ENCODE data around the gene CDH6. TPM values are rescaled to one million over a fixed set of nuclear protein-coding genes. Genes with fewer than 3 reads are reported as not detected.

Gene CDH6
- total RNA-seq, 2 experiments from 2014 or later, result not detected

DNA sequence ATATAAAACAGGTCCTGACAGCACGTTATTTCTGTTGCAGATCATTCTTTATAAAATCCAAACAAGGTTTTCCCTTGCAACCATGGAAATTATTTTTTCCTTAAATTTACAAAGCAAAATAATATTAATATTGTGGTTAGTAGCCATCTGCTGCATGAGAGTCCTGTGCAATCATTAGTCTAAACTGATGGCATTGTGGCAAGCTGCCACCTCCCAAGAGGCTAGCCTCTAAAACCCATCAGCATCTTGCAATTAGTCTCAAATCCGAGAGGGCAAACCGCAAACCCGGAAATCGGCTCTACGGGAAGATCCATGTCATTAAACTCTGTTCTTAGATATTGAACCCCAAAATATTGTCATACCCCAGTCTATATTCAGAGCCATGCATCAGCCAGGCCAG is 11.3 kb upstream of the CDH6 start:
- Mint-ChIP-seq H3K4me1 (no peaks in the 10 kb centered on the region), H3K4me3 (no peak overlapping the region), H3K9me3 (no peaks in the 10 kb centered on the region), H3K36me3 (ENCODE audit: low read depth) (no peaks in the 10 kb centered on the region), H3K27ac (no peak overlapping the region), H3K27me3 (peaks cover 1% of the 10 kb centered on the region)
- ChIA-PET POLR2A (no interaction called here), CTCF (no interaction called here)
- DNase-seq, result no peak

DNA sequence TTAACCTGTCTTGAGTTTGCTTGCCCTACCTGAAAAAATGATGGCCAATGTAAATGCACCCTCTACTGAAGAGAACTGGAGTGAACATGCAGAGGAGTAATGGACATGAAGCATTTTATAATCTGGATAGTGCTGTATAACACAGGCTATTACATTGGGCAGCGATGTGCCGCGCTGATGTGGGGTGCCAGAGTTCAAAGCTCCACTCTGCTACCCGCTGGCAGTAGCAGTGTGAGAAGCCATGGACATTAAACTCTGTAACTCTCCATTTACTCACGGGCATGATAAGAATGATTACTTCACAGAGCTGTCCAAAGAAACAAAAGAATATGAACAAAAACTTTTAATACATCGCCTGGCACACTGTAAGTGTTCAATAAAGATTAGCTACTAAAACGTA is 7.5 kb upstream of the CDH6 start:
- no peaks in the 10 kb centered on the region for H3K4me1 Mint-ChIP-seq
- no peak for DNase-seq
- ChIA-PET POLR2A (no interaction called here), CTCF (no interaction called here)
- H3K36me3 Mint-ChIP-seq (ENCODE audit: low read depth), result no peaks in the 10 kb centered on the region
- no peak overlapping the region for H3K27ac Mint-ChIP-seq
- H3K9me3 Mint-ChIP-seq, result no peaks in the 10 kb centered on the region
- peaks cover 2% of the 10 kb centered on the region for H3K27me3 Mint-ChIP-seq
- H3K4me3 Mint-ChIP-seq, result no peak overlapping the region

DNA sequence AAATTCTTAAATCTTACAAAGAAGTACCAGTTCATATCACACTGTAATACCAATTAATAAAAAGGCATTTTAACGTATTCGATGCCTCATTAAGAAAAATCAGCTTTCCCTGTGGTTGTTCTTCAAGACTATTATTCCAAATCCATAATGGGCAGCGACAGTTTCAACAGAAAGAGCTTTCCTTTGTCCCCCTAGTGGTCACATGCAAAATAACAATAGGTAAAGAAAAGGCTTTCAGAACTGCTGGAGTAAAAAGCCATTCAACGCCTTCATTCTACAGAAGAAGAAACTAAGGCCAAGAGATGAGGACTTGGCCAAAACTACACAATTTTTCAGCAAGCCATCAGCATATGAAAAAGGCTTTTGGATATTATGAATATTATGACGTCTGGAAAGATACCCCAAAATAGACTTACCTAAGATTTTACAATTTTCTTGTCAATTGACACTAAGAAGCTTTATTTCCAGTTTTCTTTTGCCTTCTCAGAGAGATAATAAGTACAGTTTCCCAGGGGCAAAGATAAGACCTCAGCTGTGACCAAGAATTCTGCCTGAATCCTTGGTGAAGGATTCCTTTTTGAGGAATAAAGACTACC is 6.7 kb upstream of the CDH6 start:
- Mint-ChIP-seq H3K9me3 (no peaks in the 10 kb centered on the region), H3K36me3 (ENCODE audit: low read depth) (no peaks in the 10 kb centered on the region), H3K4me3 (no peak overlapping the region), H3K27me3 (peaks cover 3% of the 10 kb centered on the region), H3K4me1 (no peaks in the 10 kb centered on the region), H3K27ac (no peak overlapping the region)
- ChIA-PET POLR2A (no interaction called here), CTCF (no interaction called here)
- no peak for DNase-seq

DNA sequence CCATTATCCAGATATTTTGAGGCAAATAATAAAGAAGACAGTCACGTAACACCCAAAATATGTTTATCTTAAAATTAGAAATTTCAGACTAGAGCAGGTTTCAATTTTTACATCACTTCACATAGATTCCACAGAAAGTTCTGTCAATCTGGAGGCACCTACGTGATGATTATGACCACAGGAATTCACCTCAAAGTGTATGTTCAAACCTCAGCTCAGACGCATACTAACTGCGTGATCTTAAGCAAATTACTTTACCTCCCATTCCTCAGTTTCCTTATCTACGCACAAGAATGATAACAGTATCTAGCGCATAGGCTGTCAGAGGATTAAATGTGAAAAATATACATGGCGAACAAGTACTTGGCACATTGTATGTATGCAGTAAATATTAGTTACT is 5.9 kb upstream of the CDH6 start:
- ChIA-PET POLR2A (no interaction called here), CTCF (no interaction called here)
- H3K27me3 Mint-ChIP-seq, result peaks cover 11% of the 10 kb centered on the region
- H3K4me1 Mint-ChIP-seq, result no peaks in the 10 kb centered on the region
- H3K4me3 Mint-ChIP-seq, result no peak overlapping the region
- no peaks in the 10 kb centered on the region for H3K36me3 Mint-ChIP-seq (ENCODE audit: low read depth)
- no peak for DNase-seq
- H3K27ac Mint-ChIP-seq, result no peak overlapping the region
- no peaks in the 10 kb centered on the region for H3K9me3 Mint-ChIP-seq

DNA sequence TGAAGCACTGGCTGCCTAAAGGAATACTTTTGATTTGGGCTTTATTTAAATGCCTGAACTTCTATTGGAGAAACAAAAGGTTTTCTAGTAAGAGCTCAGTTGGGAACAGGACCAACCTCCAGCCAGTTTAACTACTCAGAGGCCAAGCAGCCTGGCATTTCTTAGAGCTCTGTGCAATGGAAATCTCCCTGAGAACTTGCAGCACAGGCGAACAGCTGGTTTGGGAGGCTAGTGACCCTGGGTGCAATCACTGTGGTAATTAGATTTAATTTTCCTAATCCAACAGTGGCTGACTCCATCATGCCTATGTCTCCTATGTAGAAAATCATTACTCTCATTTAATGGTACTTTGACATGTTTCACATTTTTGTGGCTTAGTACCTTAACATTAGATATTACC is 1.0 kb upstream of the CDH6 start:
- H3K27me3 Mint-ChIP-seq, result peaks cover 43% of the 10 kb centered on the region
- ChIA-PET CTCF (no interaction called here), POLR2A (no interaction called here)
- peaks cover 2% of the 10 kb centered on the region for H3K36me3 Mint-ChIP-seq (ENCODE audit: low read depth)
- peaks cover 3% of the 10 kb centered on the region for H3K4me1 Mint-ChIP-seq
- DNase-seq, result no peak
- H3K9me3 Mint-ChIP-seq, result no peaks in the 10 kb centered on the region
- no peak overlapping the region for H3K4me3 Mint-ChIP-seq
- no peak overlapping the region for H3K27ac Mint-ChIP-seq

DNA sequence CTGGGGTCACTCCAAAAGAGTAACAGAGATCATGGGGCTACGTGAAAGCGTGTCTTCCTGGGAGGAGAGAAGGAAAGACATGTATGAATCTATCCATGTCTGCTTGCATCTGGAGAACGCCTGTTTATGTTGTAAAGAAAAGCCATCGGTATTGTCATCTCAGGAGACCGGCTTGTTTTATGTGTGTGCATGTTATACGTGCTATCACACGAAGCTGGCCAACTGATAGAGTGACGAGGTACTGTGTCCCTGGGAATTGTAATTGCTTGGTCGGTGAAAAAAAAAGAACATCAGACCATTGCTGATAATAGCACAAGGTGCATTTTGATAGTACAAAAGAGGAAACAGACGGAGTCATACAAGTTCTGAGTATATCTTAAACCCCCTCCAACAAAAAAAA is 370 bp upstream of the CDH6 start:
- peaks cover 43% of the 10 kb centered on the region for H3K27me3 Mint-ChIP-seq
- H3K9me3 Mint-ChIP-seq, result no peaks in the 10 kb centered on the region
- ChIA-PET CTCF (no interaction called here), POLR2A (no interaction called here)
- H3K36me3 Mint-ChIP-seq (ENCODE audit: low read depth), result peaks cover 2% of the 10 kb centered on the region
- peaks cover 3% of the 10 kb centered on the region for H3K4me1 Mint-ChIP-seq
- H3K4me3 Mint-ChIP-seq, result no peak overlapping the region
- DNase-seq, result no peak
- H3K27ac Mint-ChIP-seq, result no peak overlapping the region

DNA sequence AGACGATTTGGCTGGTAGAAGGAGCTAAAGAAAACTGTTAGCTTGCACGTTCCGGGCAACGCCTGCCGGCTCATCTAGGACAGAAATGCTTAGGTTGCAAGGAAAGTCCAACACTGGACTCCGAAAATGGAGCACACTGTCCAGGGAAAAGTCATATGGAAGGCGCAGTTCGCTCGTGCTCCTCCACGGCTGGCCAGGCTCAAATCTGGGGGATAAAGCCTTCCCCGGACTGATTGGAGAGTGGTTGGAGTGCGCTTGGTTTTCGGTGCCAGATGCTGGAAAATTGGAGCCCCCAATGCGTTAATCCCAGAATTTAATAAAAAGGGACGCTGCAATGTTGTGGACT is 955 bp downstream of the CDH6 start:
- CTCF ChIA-PET, result interaction anchor here (0.8 kb wide), 1 partner anchor 90 kb away, joined by 3 read pairs; no protein-coding TSS in a partner anchor
- H3K9me3 Mint-ChIP-seq, result no peaks in the 10 kb centered on the region

DNA sequence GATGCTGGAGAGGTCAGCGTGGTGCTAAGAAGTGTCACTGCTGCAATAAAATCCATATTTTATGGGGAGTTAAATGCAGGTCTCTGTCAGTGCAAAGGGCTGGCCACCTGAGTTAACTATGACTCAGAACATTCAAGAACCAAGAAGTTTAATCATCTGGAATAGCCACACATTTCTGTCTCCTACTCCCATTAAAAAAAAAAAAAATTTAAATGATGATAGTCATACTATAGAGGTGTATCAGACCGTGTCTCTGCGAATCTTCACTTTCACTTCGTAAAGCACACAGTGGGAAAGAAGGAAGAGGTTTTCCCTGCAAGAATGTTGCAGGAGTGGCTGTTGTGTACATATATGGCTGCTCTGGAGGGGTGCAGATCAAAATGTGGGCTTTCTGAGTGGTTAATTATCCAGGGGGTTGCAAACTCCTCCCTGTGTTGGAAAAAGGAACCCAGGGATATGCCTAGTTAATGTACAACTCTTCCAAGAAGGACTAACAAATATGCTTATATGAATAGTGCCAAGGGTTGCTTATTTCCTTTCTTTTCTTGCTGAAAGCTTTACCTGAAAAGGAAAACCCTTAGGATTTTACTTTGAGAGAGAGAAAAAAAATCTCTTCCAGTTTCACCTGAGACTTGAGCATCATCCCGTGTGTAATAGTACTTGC is 1.5 kb downstream of the CDH6 start:
- Mint-ChIP-seq H3K27me3 (peaks cover 47% of the 10 kb centered on the region), H3K4me3 (no peak overlapping the region), H3K36me3 (ENCODE audit: low read depth) (peaks cover 2% of the 10 kb centered on the region), H3K4me1 (peaks cover 3% of the 10 kb centered on the region), H3K27ac (no peak overlapping the region), H3K9me3 (no peaks in the 10 kb centered on the region)
- POLR2A ChIA-PET, result no interaction called here
- DNase-seq, result no peak
- CTCF ChIA-PET, result no interaction called here

More for the DNA sequence above, 955 bp downstream of the CDH6 start:
- Mint-ChIP-seq H3K4me1 (peaks cover 3% of the 10 kb centered on the region), H3K27me3 (peaks cover 47% of the 10 kb centered on the region), H3K36me3 (ENCODE audit: low read depth) (peaks cover 2% of the 10 kb centered on the region), H3K27ac (no peak overlapping the region), H3K4me3 (no peak overlapping the region)
- POLR2A ChIA-PET, result no interaction called here
- no peak for DNase-seq

DNA sequence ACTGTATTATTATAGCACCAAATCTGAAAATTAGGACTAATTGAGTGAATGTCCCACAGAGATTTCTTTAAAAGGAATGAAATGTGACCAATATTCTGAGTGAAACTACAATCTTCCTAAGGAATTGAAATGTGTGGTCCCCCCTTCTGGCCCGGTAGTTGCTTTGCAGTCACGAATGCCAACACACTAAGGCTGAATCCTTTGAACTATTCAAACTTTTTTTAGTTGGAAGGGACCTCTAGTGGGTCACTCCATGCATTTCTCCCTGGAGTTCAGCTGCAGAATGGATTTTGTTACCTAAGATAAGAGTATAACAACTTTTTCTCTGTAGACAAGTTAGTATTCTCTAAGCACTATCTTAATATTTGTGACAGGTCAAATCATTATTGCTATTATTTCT is 2.8 kb downstream of the CDH6 start:
- CTCF ChIA-PET, result no interaction called here
- Mint-ChIP-seq H3K4me3 (no peak overlapping the region), H3K27me3 (peaks cover 46% of the 10 kb centered on the region), H3K9me3 (no peaks in the 10 kb centered on the region), H3K27ac (no peak overlapping the region), H3K36me3 (ENCODE audit: low read depth) (peaks cover 2% of the 10 kb centered on the region), H3K4me1 (peaks cover 3% of the 10 kb centered on the region)
- no peak for DNase-seq
- POLR2A ChIA-PET, result no interaction called here

DNA sequence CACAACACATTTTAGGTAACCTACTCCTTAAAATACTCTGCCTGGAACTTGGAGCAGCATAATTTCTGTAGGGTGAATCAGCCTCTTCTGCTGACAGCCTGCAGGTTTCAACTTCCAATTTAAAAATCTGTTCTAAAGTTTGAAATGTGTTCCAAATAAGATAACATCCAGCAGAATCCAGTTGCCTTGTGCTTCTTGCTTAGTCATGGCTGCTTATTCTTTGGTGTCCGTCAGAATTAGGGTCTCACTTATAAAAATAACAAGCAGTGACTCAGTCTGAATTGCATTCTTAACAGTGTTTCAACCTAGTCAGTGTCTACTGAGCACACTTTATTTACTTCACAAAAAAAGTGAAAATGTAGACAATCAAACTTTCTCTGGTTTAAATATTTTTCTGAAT is 3.7 kb downstream of the CDH6 start:
- ChIA-PET POLR2A (no interaction called here), CTCF (no interaction called here)
- Mint-ChIP-seq H3K9me3 (no peaks in the 10 kb centered on the region), H3K4me1 (peaks cover 3% of the 10 kb centered on the region), H3K27me3 (peaks cover 41% of the 10 kb centered on the region), H3K36me3 (ENCODE audit: low read depth) (peaks cover 2% of the 10 kb centered on the region), H3K27ac (no peak overlapping the region), H3K4me3 (no peak overlapping the region)
- DNase-seq, result no peak

DNA sequence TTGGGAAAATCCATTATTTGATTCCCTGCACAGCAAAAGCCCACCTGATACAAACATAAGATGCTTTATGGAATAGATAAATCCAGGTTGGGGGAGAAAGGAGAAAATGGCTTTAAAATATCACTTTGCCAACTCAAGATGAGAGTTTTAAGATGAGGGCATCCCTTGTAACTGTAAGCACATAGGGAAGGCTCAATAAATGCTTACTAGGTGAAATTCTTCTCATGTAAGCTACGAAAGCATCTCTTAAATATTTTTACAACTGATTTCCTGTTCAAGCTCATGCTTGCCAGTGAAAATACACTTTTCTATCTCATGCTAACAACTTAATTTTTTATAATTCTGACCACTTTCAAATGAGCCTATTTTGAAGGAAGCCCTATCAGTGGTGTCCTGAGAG is 11.5 kb downstream of the CDH6 start:
- Mint-ChIP-seq H3K4me3 (no peak overlapping the region), H3K36me3 (ENCODE audit: low read depth) (no peaks in the 10 kb centered on the region), H3K9me3 (no peaks in the 10 kb centered on the region), H3K27ac (no peak overlapping the region), H3K4me1 (no peaks in the 10 kb centered on the region), H3K27me3 (no peaks in the 10 kb centered on the region)
- CTCF ChIA-PET, result no interaction called here
- POLR2A ChIA-PET, result no interaction called here
- DNase-seq, result no peak

DNA sequence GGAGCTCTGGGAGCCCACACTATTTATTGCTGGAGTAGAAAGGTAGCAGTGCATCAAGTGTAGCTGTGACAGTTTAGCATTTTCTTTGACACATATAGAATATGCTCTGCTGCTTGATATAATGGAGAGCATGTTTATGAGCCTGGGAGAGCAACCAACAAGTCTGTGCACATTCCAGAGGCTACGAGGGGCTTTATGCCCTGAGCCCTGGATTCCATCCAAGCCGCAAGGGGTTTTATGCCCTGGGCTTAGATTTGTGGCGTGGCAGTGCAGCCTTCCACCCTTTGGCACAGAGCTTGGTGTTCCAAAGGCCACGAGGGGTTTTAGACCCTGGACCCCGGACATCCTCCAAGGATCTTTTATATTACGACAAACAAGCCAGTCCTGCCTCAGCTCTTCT is 14.6 kb downstream of the CDH6 start:
- H3K9me3 Mint-ChIP-seq, result no peaks in the 10 kb centered on the region
- H3K27ac Mint-ChIP-seq, result no peak overlapping the region
- ChIA-PET CTCF (no interaction called here), POLR2A (no interaction called here)
- H3K36me3 Mint-ChIP-seq (ENCODE audit: low read depth), result no peaks in the 10 kb centered on the region
- no peaks in the 10 kb centered on the region for H3K27me3 Mint-ChIP-seq
- no peak for DNase-seq
- H3K4me1 Mint-ChIP-seq, result no peaks in the 10 kb centered on the region
- H3K4me3 Mint-ChIP-seq, result no peak overlapping the region

DNA sequence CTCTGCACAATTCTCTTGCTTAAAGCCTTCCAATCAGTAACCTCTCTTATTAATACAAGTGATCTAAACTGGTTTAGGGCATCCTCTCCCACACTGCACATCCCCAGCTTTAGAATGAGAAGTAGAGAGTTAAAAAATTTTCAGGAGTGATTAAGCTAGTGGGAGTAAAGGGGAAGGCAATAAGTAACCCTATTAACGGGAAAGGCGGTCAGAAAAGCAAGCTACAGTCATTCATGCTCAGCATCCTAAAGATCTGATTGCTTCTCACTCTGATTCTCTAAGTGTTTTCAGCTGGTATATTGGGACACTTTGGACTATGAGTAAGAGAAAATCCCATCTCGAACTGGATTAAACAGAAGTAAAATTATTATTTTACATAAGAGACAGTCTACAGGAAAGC is 15.8 kb downstream of the CDH6 start:
- no peak for DNase-seq
- Mint-ChIP-seq H3K36me3 (ENCODE audit: low read depth) (no peaks in the 10 kb centered on the region), H3K4me1 (no peaks in the 10 kb centered on the region), H3K9me3 (no peaks in the 10 kb centered on the region), H3K27me3 (no peaks in the 10 kb centered on the region), H3K27ac (no peak overlapping the region), H3K4me3 (no peak overlapping the region)
- POLR2A ChIA-PET, result no interaction called here
- CTCF ChIA-PET, result interaction anchor here (0.6 kb wide), 1 partner anchor 263 kb away, joined by 3 read pairs; no protein-coding TSS in a partner anchor

DNA sequence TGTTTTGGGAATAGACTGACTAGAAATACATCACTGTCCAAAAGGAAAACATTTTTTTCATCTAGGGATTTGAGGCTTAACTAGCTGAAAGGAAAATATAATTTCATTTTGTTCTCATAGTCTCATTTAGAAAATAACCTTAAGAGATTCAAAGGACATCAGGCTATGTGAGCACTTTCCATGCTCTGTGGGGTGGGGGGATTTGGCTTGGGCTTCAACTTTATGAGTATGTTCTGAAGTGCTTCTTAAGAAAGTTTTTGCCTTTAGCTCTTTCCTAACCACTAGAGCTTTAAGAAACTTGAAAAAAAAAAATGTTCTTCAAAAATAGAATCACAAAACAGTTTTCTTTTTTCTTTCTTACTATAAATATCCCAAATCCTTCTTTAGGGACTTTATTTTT is 17.6 kb downstream of the CDH6 start:
- CTCF ChIA-PET, result no interaction called here

More for the DNA sequence above, 17.6 kb downstream of the CDH6 start:
- H3K27ac Mint-ChIP-seq, result no peak overlapping the region
- no peaks in the 10 kb centered on the region for H3K4me1 Mint-ChIP-seq
- H3K36me3 Mint-ChIP-seq (ENCODE audit: low read depth), result no peaks in the 10 kb centered on the region
- no peaks in the 10 kb centered on the region for H3K9me3 Mint-ChIP-seq
- H3K4me3 Mint-ChIP-seq, result no peak overlapping the region
- H3K27me3 Mint-ChIP-seq, result no peaks in the 10 kb centered on the region
- no peak for DNase-seq
- POLR2A ChIA-PET, result no interaction called here
